H1 (cell line): ENCODE measurements around the gene TEX9. TPM values are rescaled to one million over a fixed set of nuclear protein-coding genes. Genes with fewer than 3 reads are reported as not detected.

ENCODE experiments used
- CTCF ChIA-PET: fragments of 300-600 bp; sonication (Branson Sonifier 250); formaldehyde crosslinking; loops from one replicate; lab custom pipeline; 2021; ENCODE audit not compliant: partially characterized antibody; lab: Charles Lee
- POLR2A ChIA-PET: fragments of 300-600 bp; sonication (Branson Sonifier 250); formaldehyde crosslinking; loops from one replicate; lab custom pipeline; 2021; ENCODE audit warnings: inconsistent platforms; ENCODE audit not compliant: partially characterized antibody; lab: Charles Lee
- DNase-seq, 2 experiments: peaks; one replicate each; pipeline versions ENCODE4 v3.0.0 to v3.0.0-alpha.2; 2010 to 2022; ENCODE audit warnings: low spot score in 2 of 2, low read depth in 1 of 2, mixed read lengths in 1 of 2
- FAIRE-seq: peaks from 2 replicates; lab custom pipeline; 2011; peaks lifted over from hg19 to GRCh38; lab: Jason Lieb, UNC
- H2AFZ ChIP-seq: 2 replicates; pipeline ENCODE4 v1.8.1; 2012; ENCODE audit warnings: low read length, inconsistent platforms
- H2AK5ac ChIP-seq: 2 replicates; pipeline ENCODE4 v1.6.1; 2013; ENCODE audit warnings: low read depth, low read length
- H2BK120ac ChIP-seq: replicated peaks from 2 replicates; pipeline ENCODE3; 2013; ENCODE audit warnings: low read depth, low read length, inconsistent platforms
- H2BK12ac ChIP-seq: 2 replicates; pipeline ENCODE4 v1.6.1; 2013; ENCODE audit warnings: low read depth, low read length
- H2BK15ac ChIP-seq: 2 replicates; pipeline ENCODE4 v1.6.1; 2013; ENCODE audit warnings: low read length
- H2BK20ac ChIP-seq: 2 replicates; pipeline ENCODE4 v1.6.1; 2013; ENCODE audit warnings: low read length
- H2BK5ac ChIP-seq: 2 replicates; pipeline ENCODE4 v1.6.1; 2013; ENCODE audit warnings: low read depth, low read length
- H3K14ac ChIP-seq: 2 replicates; pipeline ENCODE4 v1.6.1; 2013; ENCODE audit warnings: inconsistent platforms; ENCODE audit not compliant: insufficient read length
- H3K18ac ChIP-seq: 2 replicates; pipeline ENCODE4 v1.6.1; 2013; ENCODE audit warnings: low read length; ENCODE audit errors: extremely low read depth
- H3K23ac ChIP-seq: 2 replicates; pipeline ENCODE4 v1.6.1; 2013; ENCODE audit warnings: inconsistent platforms; ENCODE audit not compliant: insufficient read length
- H3K23me2 ChIP-seq: 2 replicates; pipeline ENCODE4 v1.6.1; 2013; ENCODE audit warnings: low read depth, low read length
- H3K27ac ChIP-seq: 2 replicates; pipeline ENCODE4 v1.6.1; 2011; ENCODE audit warnings: low read depth, low read length, inconsistent platforms
- H3K27me3 ChIP-seq, 4 experiments: replicated peaks in 1 of 4; 1 replicate in 1 of 4; 2 replicates in 3 of 4; pipeline versions ENCODE4 v1.6.1 to v1.8.1; 2011 to 2013; ENCODE audit warnings: low read length in 3 of 4, mild to moderate bottlenecking in 3 of 4, inconsistent platforms in 2 of 4, mixed read lengths in 2 of 4, moderate library complexity in 1 of 4; ENCODE audit not compliant: control insufficient read depth in 3 of 4, insufficient read depth in 3 of 4; ENCODE audit errors: extremely low read depth in 1 of 4
- H3K36me3 ChIP-seq, 4 experiments: 2 replicates each; pipeline versions ENCODE4 v1.6.1 to v1.8.1; 2011 to 2013; ENCODE audit warnings: mild to moderate bottlenecking in 4 of 4, low read length in 3 of 4, moderate library complexity in 2 of 4, control low read depth in 1 of 4, inconsistent platforms in 1 of 4; ENCODE audit not compliant: insufficient read depth in 4 of 4, control insufficient read depth in 2 of 4
- H3K4ac ChIP-seq: replicated peaks from 2 replicates; pipeline ENCODE3; 2013; ENCODE audit warnings: low read length, low read depth, mixed read lengths, inconsistent platforms; ENCODE audit not compliant: insufficient read length
- H3K4me1 ChIP-seq, 4 experiments: replicated peaks in 1 of 4; 1 replicate in 1 of 4; 2 replicates in 3 of 4; pipeline versions ENCODE4 v1.6.1 to v1.8.1; 2011 to 2013; ENCODE audit warnings: low read length in 3 of 4, inconsistent platforms in 2 of 4, mixed read lengths in 1 of 4; ENCODE audit not compliant: insufficient read depth in 4 of 4, control insufficient read depth in 3 of 4
- H3K4me2 ChIP-seq, 2 experiments: 2 replicates each; pipeline versions ENCODE4 v1.6.1 to v1.8.1; 2011 to 2013; ENCODE audit warnings: low read depth in 2 of 2, low read length in 2 of 2, control low read depth in 1 of 2, inconsistent platforms in 1 of 2, mild to moderate bottlenecking in 1 of 2; ENCODE audit not compliant: insufficient read depth in 1 of 2
- H3K4me3 ChIP-seq, 4 experiments: fragments of 200-600, 300-600 bp in 1 of 4; sonication (generic), shearing (Covaris generic), sonication (Bioruptor Twin) in 1 of 4; 2 replicates each; pipeline versions ENCODE4 v1.5.1 to v1.8.1; 2011 to 2016; ENCODE audit warnings: low read length in 4 of 4, low read depth in 3 of 4, control low read depth in 2 of 4, inconsistent platforms in 2 of 4, mild to moderate bottlenecking in 2 of 4, mixed read lengths in 1 of 4, moderate library complexity in 1 of 4; ENCODE audit not compliant: insufficient read depth in 2 of 4; ENCODE audit errors: extremely low read depth in 1 of 4
- H3K56ac ChIP-seq: replicated peaks from 2 replicates; pipeline ENCODE3; 2013; ENCODE audit warnings: low read depth, mild to moderate bottlenecking, mixed read lengths, low read length, inconsistent platforms; ENCODE audit not compliant: insufficient read length
- H3K79me1 ChIP-seq: 2 replicates; pipeline ENCODE4 v1.6.1; 2013; ENCODE audit warnings: low read depth, low read length, control low read depth
- H3K79me2 ChIP-seq, 2 experiments: 2 replicates each; pipeline versions ENCODE4 v1.6.1 to v1.8.1; 2012 to 2013; ENCODE audit warnings: low read length in 2 of 2, mild to moderate bottlenecking in 2 of 2, inconsistent platforms in 1 of 2; ENCODE audit not compliant: insufficient read depth in 2 of 2, control insufficient read depth in 1 of 2
- H3K9ac ChIP-seq, 4 experiments: replicated peaks in 1 of 4; 1 replicate in 1 of 4; 2 replicates in 3 of 4; pipeline versions ENCODE4 v1.6.1 to v1.8.1; 2011 to 2013; ENCODE audit warnings: low read depth in 3 of 4, low read length in 3 of 4, control low read depth in 2 of 4, mild to moderate bottlenecking in 2 of 4, moderate library complexity in 2 of 4, inconsistent platforms in 1 of 4; ENCODE audit errors: extremely low read depth in 1 of 4
- H3K9me3 ChIP-seq, 2 experiments: 2 replicates each; pipeline versions ENCODE4 v1.6.1 to v1.8.1; 2012 to 2013; ENCODE audit warnings: mild to moderate bottlenecking in 2 of 2, moderate library complexity in 2 of 2, control low read depth in 1 of 2, inconsistent platforms in 1 of 2, low read depth in 1 of 2, low read length in 1 of 2, mixed read lengths in 1 of 2; ENCODE audit not compliant: insufficient read depth in 2 of 2
- H4K20me1 ChIP-seq, 2 experiments: replicated peaks in 1 of 2; 2 replicates each; pipeline versions ENCODE3 to v1.8.1; 2011 to 2013; ENCODE audit warnings: inconsistent platforms in 2 of 2, low read length in 2 of 2, mild to moderate bottlenecking in 1 of 2; ENCODE audit not compliant: insufficient read depth in 2 of 2, control insufficient read depth in 1 of 2
- H4K5ac ChIP-seq: 2 replicates; pipeline ENCODE4 v1.6.1; 2013; ENCODE audit warnings: low read length, low read depth, mixed read lengths, inconsistent platforms; ENCODE audit not compliant: insufficient read length
- H4K8ac ChIP-seq: 2 replicates; pipeline ENCODE4 v1.8.0; 2013; ENCODE audit warnings: mild to moderate bottlenecking, moderate library complexity, low read length, inconsistent platforms; ENCODE audit not compliant: insufficient read depth; ENCODE audit errors: extremely low read depth
- H4K91ac ChIP-seq: replicated peaks from 2 replicates; pipeline ENCODE3; 2013; ENCODE audit warnings: low read length, mixed read lengths, inconsistent platforms; ENCODE audit not compliant: insufficient read length
- BACH1 ChIP-seq: IDR thresholded peaks from 2 replicates; pipeline ENCODE4 v1.6.1; 2012; ENCODE audit warnings: low read length, improper control_type of control experiment
- BCL11A ChIP-seq, 2 experiments: IDR thresholded peaks; one replicate each; pipeline ENCODE4 v1.6.1; 2011; ENCODE audit warnings: low read depth in 2 of 2, low read length in 2 of 2, mild to moderate bottlenecking in 2 of 2
- CHD2 ChIP-seq: IDR thresholded peaks from 2 replicates; pipeline ENCODE4 v1.6.1; 2012; ENCODE audit warnings: low read length, improper control_type of control experiment
- CTBP2 ChIP-seq: IDR thresholded peaks from 2 replicates; pipeline ENCODE4 v1.7.0; 2011; ENCODE audit warnings: borderline replicate concordance, mild to moderate bottlenecking, moderate library complexity, mixed read lengths, low read length; ENCODE audit not compliant: insufficient read depth, insufficient read length
- GABPA ChIP-seq: IDR thresholded peaks from 2 replicates; pipeline ENCODE4 v1.6.1; 2011; ENCODE audit warnings: mild to moderate bottlenecking, low read length, moderate library complexity, borderline replicate concordance; ENCODE audit not compliant: insufficient read depth
- HDAC6 ChIP-seq: IDR thresholded peaks from one replicate; pipeline ENCODE4 v1.7.1; 2012; ENCODE audit warnings: low read depth, mild to moderate bottlenecking, inconsistent platforms, low read length, moderate library complexity
- JUN ChIP-seq: IDR thresholded peaks from 2 replicates; pipeline ENCODE4 v1.6.1; 2011; ENCODE audit warnings: low read depth, mild to moderate bottlenecking, improper control_type of control experiment, low read length
- JUND ChIP-seq: IDR thresholded peaks from 2 replicates; pipeline ENCODE4 v1.6.1; 2011; ENCODE audit warnings: mild to moderate bottlenecking, improper control_type of control experiment, low read length
- PHF8 ChIP-seq: fragments of 200-600 bp; sonication (generic); conservative IDR thresholded peaks from 2 replicates; pipeline ENCODE4 v1.7.1; 2012; ENCODE audit warnings: low read depth, mild to moderate bottlenecking, inconsistent platforms, low read length, moderate library complexity
- RNF2 ChIP-seq: fragments of 200-900, 300-1000 bp; sonication (generic); IDR thresholded peaks from 2 replicates; pipeline ENCODE4 v1.7.1; 2016; ENCODE audit warnings: borderline replicate concordance, low read depth, mild to moderate bottlenecking, antibody characterized with exemption, low read length; ENCODE audit not compliant: poor library complexity, severe bottlenecking; ENCODE audit errors: missing control alignments
- RXRA ChIP-seq: IDR thresholded peaks from 2 replicates; pipeline ENCODE4 v1.6.1; 2011; ENCODE audit warnings: low read depth, mild to moderate bottlenecking, low read length, moderate library complexity; ENCODE audit not compliant: insufficient read depth
- SIN3A ChIP-seq, 2 experiments: IDR thresholded peaks in 1 of 2; conservative IDR thresholded peaks in 1 of 2; 2 replicates each; pipeline ENCODE4 v1.6.1; 2011 to 2012; ENCODE audit warnings: low read length in 2 of 2, improper control_type of control experiment in 1 of 2, low read depth in 1 of 2, mild to moderate bottlenecking in 1 of 2
- SIX5 ChIP-seq: IDR thresholded peaks from 2 replicates; pipeline ENCODE4 v1.6.1; 2011; ENCODE audit warnings: mild to moderate bottlenecking, low read depth, low read length
- TAF1 ChIP-seq: IDR thresholded peaks from 2 replicates; pipeline ENCODE4 v1.6.1; 2011; ENCODE audit warnings: mild to moderate bottlenecking, low read depth, low read length
- YY1 ChIP-seq: IDR thresholded peaks from 2 replicates; pipeline ENCODE4 v1.6.1; 2011; ENCODE audit warnings: low read depth, mild to moderate bottlenecking, low read length
- WGBS, 2 experiments: shearing (Covaris generic) in 1 of 2; methylation state at CpG; one replicate each; pipeline versions ENCODE4 v1.1.6 to v1.1.7; 2013 to 2015; ENCODE audit warnings: low lambda C conversion rate in 2 of 2, mixed read lengths in 2 of 2, inconsistent platforms in 1 of 2, low coverage in 1 of 2, missing lambda C conversion rate in 1 of 2; ENCODE audit not compliant: insufficient replicate concordance in 2 of 2, insufficient coverage in 1 of 2, insufficient read length in 1 of 2; ENCODE audit errors: extremely low coverage in 1 of 2, missing lambda C conversion rate in 1 of 2; 5-methylcytosine and 5-hydroxymethylcytosine counted together
- polyA plus RNA-seq, 7 experiments: library from polyadenylated mRNA; depleted of rRNA in 3 of 7; stranded (reverse) in 5 of 7; unstranded in 2 of 7; fragments of >200 nt in 5 of 7; fragments of 200-250 nt in 2 of 7; gene quantifications; 1 replicate in 5 of 7; 2 replicates in 1 of 7; 4 replicates in 1 of 7; pipeline versions ENCODE4 v1.2.1 to v1.2.3, GENCODE V29; 2011 to 2013; ENCODE audit warnings: missing spikeins in 2 of 7, mixed read lengths in 2 of 7
- total RNA-seq: library from RNA; stranded (reverse); fragmentation: NEBNext Ultra II Directional; extraction: Animal tissue kit (Norgen Biotek cat#: 25700); gene quantifications from 2 replicates; pipeline ENCODE4 v1.2.1, GENCODE V29; 2021

TEX9 gene
- total and polyA plus RNA-seq, 2 of the 8 experiments (the other 6 are each of a cell fraction or from before 2014, with no cell fraction given): 3.4 to 12.3 TPM

GRCh38 chr15:56322444-56322843 is 42.8 kb upstream of the TEX9 start:
- H3K9ac ChIP-seq: no peak overlapping the region
- TF ChIP-seq GABPA: no peak
- no peak for TF ChIP-seq YY1
- TF ChIP-seq JUN: no peak
- no peak for TF ChIP-seq RXRA
- no peak for TF ChIP-seq JUND
- TF ChIP-seq CTBP2: no peak
- TF ChIP-seq BACH1: no peak
- no peak for TF ChIP-seq CHD2
- no peak for TF ChIP-seq RNF2
- no peak for TF ChIP-seq SIX5
- no peak for TF ChIP-seq SIN3A (conservative IDR thresholded peaks at IDR 0.05 in 1 of 2, IDR thresholded peaks at IDR 0.05 in 1 of 2; ENCODE audit: low read depth in 1 of 2, low read length in 2 of 2)
- TF ChIP-seq TAF1: no peak
- no peak for TF ChIP-seq HDAC6
- TF ChIP-seq PHF8: no peak
- TF ChIP-seq BCL11A (IDR thresholded peaks at IDR 0.05; ENCODE audit: low read depth in 2 of 2, low read length in 2 of 2): no peak

More at GRCh38 chr15:56322444-56322843, 42.8 kb upstream of the TEX9 start:
- Histone ChIP-seq H3K4me1 (no peaks in the 10 kb centered on the region), H3K79me2 (no peaks in the 10 kb centered on the region), H3K4ac (no peak overlapping the region), H4K91ac (no peak overlapping the region), H3K4me2 (no peak overlapping the region), H4K20me1 (no peaks in the 10 kb centered on the region), H3K23ac (no peak overlapping the region), H3K23me2 (no peaks in the 10 kb centered on the region), H2BK5ac (no peak overlapping the region), H2BK15ac (no peak overlapping the region), H3K4me3 (no peak overlapping the region), H4K5ac (no peak overlapping the region), H2BK20ac (no peak overlapping the region), H4K8ac (no peak overlapping the region), H3K14ac (no peak overlapping the region), H3K9me3 (no peaks in the 10 kb centered on the region; a peak in 1 of 4 replicates), H3K79me1 (no peaks in the 10 kb centered on the region), H2AK5ac (no peak overlapping the region), H3K27ac (no peak overlapping the region), H3K27me3 (no peaks in the 10 kb centered on the region), H3K36me3 (no peaks in the 10 kb centered on the region), H3K18ac (no peak overlapping the region), H2BK12ac (no peak overlapping the region), H3K56ac (no peak overlapping the region), H2AFZ (no peak overlapping the region), H2BK120ac (no peak overlapping the region)
- FAIRE-seq (no peak), DNase-seq (no peak)
- CTCF ChIA-PET: no interaction called here
- POLR2A ChIA-PET: no interaction called here
- 50% methylated on average over 2 of the region's 2 CpGs; no CpG with 5 or more reads in 1 of the 2 experiments for WGBS, 2 experiments
